K562 (cell line): ENCODE data around the gene INO80E.

Experiments
- BRCA1 ChIP-seq, 2 experiments: fragments of 450-650 bp in 1 of 2; sonication (generic) in 1 of 2; formaldehyde crosslinking in 1 of 2; IDR thresholded peaks; 2 replicates each; pipeline versions ENCODE4 v1.5.0 to v1.6.1; 2017 to 2020; ENCODE audit warnings: mild to moderate bottlenecking in 1 of 2, missing genetic modification reagents in 1 of 2
- CEBPB ChIP-seq: fragments of 450-650 bp; IDR thresholded peaks from 2 replicates; pipeline ENCODE4 v1.6.1; 2016; ENCODE audit warnings: missing genetic modification characterization, missing compliant biosample characterization
- MTA1 ChIP-seq: fragments of 450-650 bp; IDR thresholded peaks from 2 replicates; pipeline ENCODE4 v1.6.1; 2017; ENCODE audit warnings: borderline replicate concordance
- MXI1 ChIP-seq: IDR thresholded peaks from 2 replicates; pipeline ENCODE4 v1.6.1; 2011; ENCODE audit warnings: low read depth, mild to moderate bottlenecking, improper control_type of control experiment, low read length
- POLR2A ChIP-seq: fragments of 450-650 bp; conservative IDR thresholded peaks from 2 replicates; pipeline ENCODE4 v1.6.1; 2016
- RCOR1 ChIP-seq, 2 experiments: IDR thresholded peaks; 2 replicates each; pipeline ENCODE4 v1.6.1; 2012; ENCODE audit warnings: low read depth in 2 of 2, low read length in 2 of 2, borderline replicate concordance in 1 of 2, improper control_type of control experiment in 1 of 2
- TAF1 ChIP-seq: IDR thresholded peaks from 2 replicates; pipeline ENCODE4 v1.6.1; 2011; ENCODE audit warnings: mild to moderate bottlenecking, low read length, moderate library complexity; ENCODE audit not compliant: insufficient read depth, control insufficient read depth, severe bottlenecking; ENCODE audit errors: extremely low read depth
- TBL1XR1 ChIP-seq, 2 experiments: IDR thresholded peaks; 2 replicates each; pipeline ENCODE4 v1.6.1; 2012; ENCODE audit warnings: improper control_type of control experiment in 2 of 2, low read length in 2 of 2, mild to moderate bottlenecking in 1 of 2
- ZNF512 ChIP-seq: IDR thresholded peaks from 2 replicates; pipeline ENCODE4 v1.6.1; 2016; ENCODE audit warnings: missing genetic modification characterization, missing compliant biosample characterization
- ZNF830 ChIP-seq: fragments of 250-450 bp; sonication (Bioruptor Pico); IDR thresholded peaks from 2 replicates; pipeline ENCODE4 v1.5.0; 2021; ENCODE audit warnings: mild to moderate bottlenecking
- ZZZ3 ChIP-seq: fragments of 450-650 bp; IDR thresholded peaks from 2 replicates; pipeline ENCODE4 v1.6.1; 2016; ENCODE audit warnings: antibody characterized with exemption, mild to moderate bottlenecking, moderate library complexity
- TF ChIP-seq, protein P1 (sequence below), 3 experiments: IDR thresholded peaks in 2 of 3; conservative IDR thresholded peaks in 1 of 3; 2 replicates each; pipeline ENCODE4 v1.5.1; 2011 to 2012; ENCODE audit warnings: low read length in 3 of 3, mild to moderate bottlenecking in 3 of 3, control low read depth in 2 of 3, improper control_type of control experiment in 1 of 3, inconsistent platforms in 1 of 3, low read depth in 1 of 3, mixed read lengths in 1 of 3, moderate library complexity in 1 of 3; ENCODE audit not compliant: insufficient read depth in 2 of 3
- TF ChIP-seq, protein P2 (sequence below): fragments of 450-650 bp; formaldehyde crosslinking; IDR thresholded peaks from 2 replicates; pipeline ENCODE4 v1.4.0; 2020; ENCODE audit warnings: mild to moderate bottlenecking, mixed read lengths
- TF ChIP-seq, protein P3 (sequence below): fragments of 250-450 bp; sonication (Bioruptor Pico); IDR thresholded peaks from 2 replicates; pipeline ENCODE4 v1.5.0; 2020; ENCODE audit warnings: mild to moderate bottlenecking

GRCh38 chr16:29984764-29985147 is 11.3 kb upstream of the INO80E start:
- no peak for TF ChIP-seq MXI1
- TF ChIP-seq, protein P1, sequence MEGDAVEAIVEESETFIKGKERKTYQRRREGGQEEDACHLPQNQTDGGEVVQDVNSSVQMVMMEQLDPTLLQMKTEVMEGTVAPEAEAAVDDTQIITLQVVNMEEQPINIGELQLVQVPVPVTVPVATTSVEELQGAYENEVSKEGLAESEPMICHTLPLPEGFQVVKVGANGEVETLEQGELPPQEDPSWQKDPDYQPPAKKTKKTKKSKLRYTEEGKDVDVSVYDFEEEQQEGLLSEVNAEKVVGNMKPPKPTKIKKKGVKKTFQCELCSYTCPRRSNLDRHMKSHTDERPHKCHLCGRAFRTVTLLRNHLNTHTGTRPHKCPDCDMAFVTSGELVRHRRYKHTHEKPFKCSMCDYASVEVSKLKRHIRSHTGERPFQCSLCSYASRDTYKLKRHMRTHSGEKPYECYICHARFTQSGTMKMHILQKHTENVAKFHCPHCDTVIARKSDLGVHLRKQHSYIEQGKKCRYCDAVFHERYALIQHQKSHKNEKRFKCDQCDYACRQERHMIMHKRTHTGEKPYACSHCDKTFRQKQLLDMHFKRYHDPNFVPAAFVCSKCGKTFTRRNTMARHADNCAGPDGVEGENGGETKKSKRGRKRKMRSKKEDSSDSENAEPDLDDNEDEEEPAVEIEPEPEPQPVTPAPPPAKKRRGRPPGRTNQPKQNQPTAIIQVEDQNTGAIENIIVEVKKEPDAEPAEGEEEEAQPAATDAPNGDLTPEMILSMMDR (IDR thresholded peaks at IDR 0.05 in 2 of 3, conservative IDR thresholded peaks at IDR 0.05 in 1 of 3; ENCODE audit: insufficient read depth in 2 of 3, low read depth in 1 of 3, low read length in 3 of 3): no peak
- TF ChIP-seq, protein P2, sequence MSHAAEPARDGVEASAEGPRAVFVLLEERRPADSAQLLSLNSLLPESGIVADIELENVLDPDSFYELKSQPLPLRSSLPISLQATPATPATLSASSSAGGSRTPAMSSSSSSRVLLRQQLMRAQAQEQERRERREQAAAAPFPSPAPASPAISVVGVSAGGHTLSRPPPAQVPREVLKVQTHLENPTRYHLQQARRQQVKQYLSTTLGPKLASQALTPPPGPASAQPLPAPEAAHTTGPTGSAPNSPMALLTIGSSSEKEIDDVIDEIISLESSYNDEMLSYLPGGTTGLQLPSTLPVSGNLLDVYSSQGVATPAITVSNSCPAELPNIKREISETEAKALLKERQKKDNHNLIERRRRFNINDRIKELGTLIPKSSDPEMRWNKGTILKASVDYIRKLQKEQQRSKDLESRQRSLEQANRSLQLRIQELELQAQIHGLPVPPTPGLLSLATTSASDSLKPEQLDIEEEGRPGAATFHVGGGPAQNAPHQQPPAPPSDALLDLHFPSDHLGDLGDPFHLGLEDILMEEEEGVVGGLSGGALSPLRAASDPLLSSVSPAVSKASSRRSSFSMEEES (CRISPR knock-in tag): no peak
- no peak for TF ChIP-seq TBL1XR1 (IDR thresholded peaks at IDR 0.05; ENCODE audit: low read length in 2 of 2)
- TF ChIP-seq POLR2A: no peak
- TF ChIP-seq, protein P3, sequence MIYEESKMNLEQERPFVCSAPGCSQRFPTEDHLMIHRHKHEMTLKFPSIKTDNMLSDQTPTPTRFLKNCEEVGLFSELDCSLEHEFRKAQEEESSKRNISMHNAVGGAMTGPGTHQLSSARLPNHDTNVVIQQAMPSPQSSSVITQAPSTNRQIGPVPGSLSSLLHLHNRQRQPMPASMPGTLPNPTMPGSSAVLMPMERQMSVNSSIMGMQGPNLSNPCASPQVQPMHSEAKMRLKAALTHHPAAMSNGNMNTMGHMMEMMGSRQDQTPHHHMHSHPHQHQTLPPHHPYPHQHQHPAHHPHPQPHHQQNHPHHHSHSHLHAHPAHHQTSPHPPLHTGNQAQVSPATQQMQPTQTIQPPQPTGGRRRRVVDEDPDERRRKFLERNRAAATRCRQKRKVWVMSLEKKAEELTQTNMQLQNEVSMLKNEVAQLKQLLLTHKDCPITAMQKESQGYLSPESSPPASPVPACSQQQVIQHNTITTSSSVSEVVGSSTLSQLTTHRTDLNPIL (CRISPR knock-in tag): no peak
- no peak for TF ChIP-seq ZZZ3
- no peak for TF ChIP-seq RCOR1 (IDR thresholded peaks at IDR 0.05; ENCODE audit: borderline replicate concordance in 1 of 2, low read depth in 2 of 2, low read length in 2 of 2)
- no peak for TF ChIP-seq BRCA1 (IDR thresholded peaks at IDR 0.05)
- no peak for TF ChIP-seq BRCA1 (CRISPR knock-in tag; IDR thresholded peaks at IDR 0.05)
- no peak for TF ChIP-seq TAF1
- no peak for TF ChIP-seq ZNF830 (CRISPR knock-in tag)
- no peak for TF ChIP-seq ZNF512 (tag)
- TF ChIP-seq CEBPB (tag): no peak
- TF ChIP-seq MTA1: no peak
